Activated T-cell treated with anti-CD3 and anti-CD28 coated beads for 24 hours (primary cell): ENCODE measurements around the gene B4GALNT3.

Source experiments
- DNase-seq: peaks from one replicate; pipeline ENCODE4 v3.0.0-alpha.2; 2020; ENCODE audit warnings: low read depth

Gene B4GALNT3

DNA sequence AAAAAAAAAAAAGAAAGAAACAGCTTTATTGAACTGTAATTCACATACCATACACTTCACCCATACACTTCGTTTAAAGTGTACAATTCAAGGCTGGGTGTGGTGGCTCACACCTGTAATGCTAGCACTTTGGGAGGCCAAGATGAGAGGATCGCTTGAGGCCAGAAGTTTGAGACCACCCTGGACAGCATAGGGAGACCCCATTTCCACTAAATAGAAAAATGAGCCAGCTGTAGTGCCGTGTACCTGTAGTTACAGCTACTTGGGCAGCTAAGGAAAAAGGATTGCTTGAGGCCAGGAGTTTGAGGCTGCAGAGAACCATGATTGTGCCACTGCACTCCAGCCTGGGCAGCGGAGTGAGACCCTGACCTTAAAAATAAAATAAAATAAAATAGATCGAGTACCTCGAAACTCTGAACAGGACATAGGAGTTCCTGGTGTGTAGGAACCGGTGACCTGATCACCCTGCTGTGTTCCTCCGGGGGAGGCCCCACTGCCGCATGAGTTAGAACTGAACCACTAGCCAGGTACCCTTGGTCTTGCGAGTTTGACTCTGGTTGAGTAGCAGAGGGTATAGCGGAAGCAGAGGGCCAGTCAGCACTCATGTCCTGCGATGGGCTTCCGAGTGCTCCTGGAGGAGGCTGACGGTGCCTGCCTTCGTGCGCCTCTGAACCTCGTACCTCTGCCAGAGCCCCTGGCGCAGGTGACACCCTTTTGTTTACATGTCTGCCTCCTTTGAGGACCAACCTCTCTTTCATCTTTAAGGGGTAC lies 80.0 kb downstream of the B4GALNT3 start:
- no peak for DNase-seq

DNA sequence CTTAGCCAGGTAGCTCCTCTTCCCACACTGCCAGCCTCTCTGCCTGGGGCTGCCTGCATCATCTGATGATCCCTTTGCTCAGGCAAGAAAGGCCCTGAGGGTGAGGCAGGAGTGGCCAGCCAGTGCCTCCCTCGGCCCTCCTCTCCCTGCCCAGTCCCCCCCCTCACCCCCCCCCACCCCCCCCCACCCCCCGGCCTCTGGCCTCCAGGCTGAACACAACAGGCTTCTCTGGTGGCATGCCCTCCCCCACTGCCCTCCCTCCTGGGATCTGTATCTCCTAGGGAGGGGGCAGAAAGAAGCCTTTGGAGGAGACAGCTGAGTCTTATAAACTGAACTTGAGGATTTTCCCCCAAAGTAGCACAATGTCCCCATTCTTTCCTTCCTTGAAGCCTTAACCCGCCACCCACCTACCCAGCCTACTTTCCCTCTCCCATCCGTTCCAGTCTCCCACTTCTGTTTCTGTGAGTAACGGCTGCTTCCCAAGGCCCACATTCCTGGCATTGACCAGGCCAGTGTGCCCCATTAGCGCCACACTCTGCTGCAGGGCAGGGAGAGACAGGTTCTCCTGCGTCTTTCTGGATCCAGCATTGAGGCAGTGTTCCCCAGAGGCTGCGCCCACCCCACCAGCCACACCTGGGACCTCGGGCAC lies 82.1 kb downstream of the B4GALNT3 start:
- no peak for DNase-seq

DNA sequence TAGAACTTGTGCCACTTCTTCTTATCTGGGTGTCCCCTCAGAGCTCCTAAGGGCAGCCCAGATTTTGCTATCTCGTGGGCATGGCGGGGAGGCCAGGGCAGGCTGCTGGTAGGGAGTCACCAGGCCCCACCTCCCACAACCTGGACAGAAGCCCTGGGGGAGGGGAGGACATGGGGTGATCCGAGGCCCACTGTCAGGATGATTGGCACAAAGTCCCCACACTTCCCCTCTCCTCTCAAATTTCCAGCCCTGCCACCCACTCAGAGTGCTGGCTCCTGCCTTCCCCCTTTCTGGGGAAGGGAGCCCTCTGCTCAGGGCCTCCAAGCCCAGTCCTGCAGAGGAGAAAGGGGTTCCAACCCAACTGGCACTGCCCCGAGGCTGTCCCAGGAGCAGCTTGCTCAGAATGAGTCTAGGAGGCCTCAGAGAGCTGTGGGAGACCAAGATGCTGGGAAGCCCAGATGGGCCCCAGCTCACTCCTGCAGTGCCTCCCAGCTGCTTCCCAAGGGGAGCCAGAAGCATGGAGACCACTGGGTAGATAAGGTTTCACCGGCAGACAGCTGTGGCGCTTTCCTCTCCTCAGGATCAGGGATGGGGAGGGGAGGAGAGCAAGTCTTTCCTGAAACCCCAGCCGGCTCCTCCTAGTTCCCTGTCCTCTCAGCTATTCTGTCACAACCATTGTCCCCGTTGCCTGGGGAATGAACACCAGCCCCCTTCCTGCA lies 82.8 kb downstream of the B4GALNT3 start:
- DNase-seq: no peak

DNA sequence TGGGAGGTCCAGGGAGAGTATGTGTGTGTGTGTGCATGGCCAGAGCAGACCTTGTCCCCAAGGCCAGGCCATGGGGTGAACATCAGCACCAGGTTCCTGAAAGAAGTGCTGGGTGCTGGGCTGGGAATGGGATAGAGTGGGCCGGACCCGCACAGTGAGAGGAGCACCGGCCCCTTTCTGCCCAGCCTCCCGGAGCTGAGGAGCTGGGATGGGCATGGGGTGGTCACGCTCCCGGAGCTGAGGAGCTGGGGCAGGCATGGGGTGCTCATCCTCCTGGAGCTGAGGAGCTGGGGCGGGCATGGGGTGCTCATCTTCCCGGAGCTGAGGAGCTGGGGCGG lies 83.3 kb downstream of the B4GALNT3 start:
- no peak for DNase-seq

DNA sequence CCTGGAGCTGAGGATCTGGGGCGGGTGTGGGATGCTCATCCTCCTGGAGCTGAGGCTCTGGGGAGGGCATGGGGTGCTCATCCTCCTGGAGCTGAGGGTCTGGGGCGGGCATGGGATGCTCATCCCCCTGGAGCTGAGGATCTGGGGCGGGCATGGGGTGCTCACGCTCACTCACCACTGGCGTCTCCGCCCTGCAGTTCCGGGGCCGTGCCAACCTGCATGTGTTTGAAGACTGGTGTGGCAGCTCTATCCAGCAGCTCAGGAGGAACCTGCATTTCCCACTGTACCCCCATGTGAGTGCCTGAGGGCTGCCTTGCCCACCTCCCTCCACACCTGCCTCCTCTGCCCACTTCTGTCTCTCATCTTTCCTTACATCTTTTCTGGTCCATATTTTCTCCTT lies 84.4 kb downstream of the B4GALNT3 start:
- no peak for DNase-seq

DNA sequence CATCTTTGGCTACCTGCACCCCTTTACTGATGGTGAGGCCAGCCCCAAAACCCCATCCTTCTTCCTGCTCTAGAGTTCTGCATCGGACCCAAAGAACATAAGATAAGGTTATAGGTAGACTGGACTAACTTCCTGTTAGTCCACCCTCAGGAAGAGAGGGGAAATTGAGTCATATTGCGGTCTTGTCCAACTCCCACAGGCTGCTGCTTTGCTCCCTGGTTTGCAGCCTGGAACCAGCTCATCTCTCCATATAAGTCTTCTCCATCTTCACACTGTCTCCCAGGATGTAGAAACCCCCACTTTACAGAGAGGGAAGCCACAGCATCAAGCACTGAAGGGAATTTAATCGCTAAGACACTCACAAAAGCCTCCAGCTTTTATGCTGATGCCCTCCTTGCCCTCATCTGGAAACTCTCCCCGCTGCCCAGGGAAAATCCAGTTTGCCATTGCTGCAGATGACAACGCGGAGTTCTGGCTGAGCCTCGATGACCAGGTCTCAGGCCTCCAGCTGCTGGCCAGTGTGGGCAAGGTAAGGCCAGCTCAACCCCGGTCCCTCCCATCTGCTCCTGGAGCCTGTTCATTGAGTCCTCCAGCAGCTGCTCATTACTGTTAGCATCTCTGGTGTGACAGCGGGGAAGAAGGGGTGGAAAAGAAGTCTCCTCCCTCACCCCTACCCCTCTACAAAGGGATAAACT lies 85.3 kb downstream of the B4GALNT3 start:
- no peak for DNase-seq

DNA sequence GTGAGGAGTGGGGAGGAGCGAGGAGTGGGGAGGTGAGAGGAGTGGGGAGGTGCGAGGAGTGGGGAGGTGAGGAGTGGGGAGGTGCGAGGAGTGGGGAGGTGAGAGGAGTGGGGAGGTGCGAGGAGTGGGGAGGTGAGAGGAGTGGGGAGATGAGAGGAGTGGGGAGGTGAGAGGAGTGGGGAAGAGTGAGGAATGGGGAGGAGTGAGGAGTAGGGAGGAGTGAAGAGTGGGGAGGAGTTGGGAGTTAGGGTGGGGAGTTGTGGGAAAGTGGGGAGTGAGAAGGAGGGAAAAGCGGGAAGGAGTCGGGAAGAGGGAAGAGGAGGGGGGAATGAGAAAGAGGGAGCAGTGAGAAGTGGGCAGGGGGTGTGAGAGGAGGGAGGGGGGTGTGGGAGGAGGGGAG lies 86.1 kb downstream of the B4GALNT3 start:
- DNase-seq: no peak

DNA sequence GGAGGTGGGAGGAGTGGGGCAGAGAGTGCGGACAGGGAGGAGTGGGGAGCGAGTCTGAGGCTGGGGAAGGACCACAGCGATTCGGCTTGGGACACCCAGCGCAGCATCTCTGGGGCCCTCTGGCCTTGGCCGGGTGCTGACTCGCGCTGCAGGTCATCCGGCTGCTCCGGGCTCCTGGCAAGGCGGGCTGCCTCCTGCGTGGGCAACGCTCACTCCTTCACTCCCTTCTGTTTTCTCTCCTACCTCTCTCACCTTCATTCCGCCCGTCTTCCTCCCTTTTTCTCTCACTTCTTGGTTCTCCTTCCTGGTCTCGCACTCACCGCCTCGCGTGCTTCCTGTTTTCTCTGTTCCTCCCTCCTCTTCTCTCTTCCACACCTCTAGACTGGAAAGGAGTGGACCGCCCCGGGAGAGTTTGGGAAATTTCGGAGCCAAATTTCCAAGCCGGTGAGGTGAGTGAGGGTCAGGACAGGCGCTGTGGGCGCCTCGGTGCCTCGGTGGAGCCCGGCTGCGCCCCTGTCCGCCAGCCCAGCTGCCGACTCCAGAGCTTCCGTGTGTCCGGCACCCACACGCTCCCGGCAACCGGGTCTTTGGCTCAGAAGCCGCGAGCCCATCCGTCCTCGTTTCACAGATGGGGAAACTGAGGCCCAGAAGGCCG lies 86.7 kb downstream of the B4GALNT3 start:
- no peak for DNase-seq

DNA sequence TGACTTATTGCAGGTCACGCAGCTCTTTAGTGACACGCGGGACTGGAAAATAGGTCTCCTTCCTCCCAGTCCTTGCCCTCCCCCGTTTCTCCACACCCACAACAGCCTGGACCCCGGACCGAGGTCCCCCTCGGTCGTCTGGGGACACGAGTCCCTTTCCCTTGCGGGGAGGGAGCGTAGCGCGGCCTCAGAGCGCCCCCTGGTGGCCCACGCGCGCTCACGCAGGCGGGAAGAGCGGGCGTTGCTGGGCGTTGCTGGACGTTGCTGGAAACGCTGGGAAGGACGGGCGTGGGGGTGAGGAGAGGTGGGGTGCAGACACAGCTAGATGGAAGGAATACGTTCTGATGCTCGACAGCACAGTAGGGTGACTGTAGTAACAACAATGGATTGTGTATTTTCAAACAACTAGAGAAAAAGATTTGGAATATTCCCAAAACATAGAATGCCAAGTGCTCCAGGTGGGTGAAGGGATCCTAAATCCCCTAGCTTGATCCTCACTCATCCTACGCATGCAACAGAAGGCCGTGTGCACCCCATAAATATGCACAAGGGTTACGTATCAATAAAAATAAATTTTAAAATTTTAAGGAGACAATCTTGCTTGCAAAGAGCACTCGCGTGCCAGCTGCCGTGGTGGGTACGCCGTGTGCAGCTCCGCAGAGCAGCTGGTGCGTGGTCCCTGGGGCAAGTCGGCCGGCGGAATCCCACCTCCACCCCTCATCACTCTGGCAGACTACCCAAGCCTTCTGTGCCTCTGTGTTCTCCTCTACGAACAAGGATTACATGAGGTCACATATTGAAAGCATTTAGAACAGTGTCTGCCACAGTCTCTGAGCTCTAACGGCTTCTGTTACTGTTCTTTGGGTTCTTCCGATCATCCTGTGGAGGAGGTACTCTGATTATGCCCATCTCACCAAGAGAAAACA lies 87.4 kb downstream of the B4GALNT3 start:
- DNase-seq: peak; percentile 69

DNA sequence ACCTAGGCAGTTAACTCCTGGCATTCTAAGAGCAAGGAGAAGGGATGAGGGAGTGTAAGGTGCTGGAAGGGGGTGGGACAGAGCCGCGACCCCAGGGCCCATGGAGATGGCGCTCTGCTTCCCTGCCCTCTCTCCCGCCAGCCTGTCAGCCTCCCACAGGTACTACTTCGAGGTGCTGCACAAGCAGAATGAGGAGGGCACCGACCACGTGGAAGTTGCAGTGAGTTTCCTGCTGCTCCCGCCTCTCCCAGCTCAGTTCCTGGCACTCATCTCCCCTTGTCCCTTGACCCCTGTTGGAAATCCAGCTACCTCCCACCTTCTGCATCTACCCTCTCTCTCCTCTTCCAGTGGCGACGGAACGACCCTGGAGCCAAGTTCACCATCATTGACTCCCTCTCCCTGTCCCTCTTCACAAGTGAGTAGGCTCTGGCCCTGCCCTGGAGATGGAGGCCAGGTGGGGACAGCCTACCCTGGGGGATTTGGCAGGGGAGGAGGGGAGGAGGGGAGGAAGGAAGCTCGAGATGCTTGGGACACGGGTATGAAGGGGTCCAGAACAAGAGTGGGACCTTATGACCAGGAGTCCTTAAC lies 88.2 kb downstream of the B4GALNT3 start:
- no peak for DNase-seq

DNA sequence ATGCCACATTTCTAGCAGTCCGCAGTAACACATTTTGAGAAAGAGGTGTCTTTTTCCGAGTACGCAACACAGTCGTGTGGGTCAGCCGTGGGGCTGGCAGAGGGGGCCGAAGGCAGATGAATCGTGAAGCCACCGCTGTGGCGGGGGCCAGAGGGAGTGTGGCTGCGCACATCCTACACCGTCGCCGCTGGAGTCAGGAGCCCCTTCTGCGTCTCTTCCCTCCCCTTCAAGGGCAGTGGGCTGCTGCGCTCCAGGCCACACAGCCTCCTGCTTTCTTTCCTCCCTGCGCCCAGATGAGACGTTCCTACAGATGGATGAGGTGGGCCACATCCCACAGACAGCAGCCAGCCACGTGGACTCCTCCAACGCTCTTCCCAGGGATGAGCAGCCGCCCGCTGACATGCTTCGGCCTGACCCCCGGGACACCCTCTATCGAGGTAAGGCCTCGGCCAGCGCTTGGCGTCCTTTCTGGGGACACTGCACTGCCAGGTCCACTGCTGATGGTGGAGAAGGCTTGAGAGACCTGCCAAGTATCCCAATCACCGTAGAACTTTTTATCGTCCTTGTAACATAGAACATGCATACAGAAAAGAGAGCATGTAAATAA lies 89.8 kb downstream of the B4GALNT3 start:
- no peak for DNase-seq

DNA sequence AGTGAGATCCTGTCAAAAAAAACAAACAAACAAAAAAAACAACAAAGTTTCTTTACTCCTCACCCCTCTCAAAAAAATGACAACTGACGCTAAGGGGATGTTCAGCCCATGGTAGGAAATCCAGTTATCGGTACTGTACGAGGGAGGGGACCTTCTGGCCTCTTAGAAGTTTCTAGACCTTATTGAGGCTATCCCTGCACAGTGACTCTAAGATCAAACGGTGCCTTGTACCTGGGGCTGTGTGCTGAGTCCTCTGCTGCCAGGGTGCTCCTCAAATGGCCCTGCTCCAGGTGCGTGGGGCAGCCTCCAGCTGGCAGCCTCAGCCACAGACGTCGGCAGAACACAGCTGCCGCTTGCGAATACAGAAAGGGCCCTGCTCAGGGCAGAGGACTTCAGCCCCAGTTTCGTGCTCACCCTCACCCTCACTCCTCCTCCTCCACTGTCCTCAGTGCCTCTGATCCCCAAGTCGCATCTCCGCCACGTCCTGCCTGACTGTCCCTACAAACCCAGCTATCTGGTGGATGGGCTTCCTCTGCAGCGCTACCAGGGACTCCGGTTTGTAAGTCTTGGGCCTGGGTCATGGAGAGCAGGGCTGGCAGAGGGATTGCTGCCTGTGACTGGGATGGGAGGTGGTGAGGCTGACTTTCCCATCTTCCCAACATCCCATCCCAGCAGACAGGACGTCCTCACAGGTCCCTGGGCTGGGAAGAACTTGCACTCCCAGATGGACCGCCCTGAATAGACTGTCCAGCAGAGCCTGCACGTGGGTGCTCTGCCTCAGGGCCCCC lies 90.9 kb downstream of the B4GALNT3 start:
- no peak for DNase-seq

DNA sequence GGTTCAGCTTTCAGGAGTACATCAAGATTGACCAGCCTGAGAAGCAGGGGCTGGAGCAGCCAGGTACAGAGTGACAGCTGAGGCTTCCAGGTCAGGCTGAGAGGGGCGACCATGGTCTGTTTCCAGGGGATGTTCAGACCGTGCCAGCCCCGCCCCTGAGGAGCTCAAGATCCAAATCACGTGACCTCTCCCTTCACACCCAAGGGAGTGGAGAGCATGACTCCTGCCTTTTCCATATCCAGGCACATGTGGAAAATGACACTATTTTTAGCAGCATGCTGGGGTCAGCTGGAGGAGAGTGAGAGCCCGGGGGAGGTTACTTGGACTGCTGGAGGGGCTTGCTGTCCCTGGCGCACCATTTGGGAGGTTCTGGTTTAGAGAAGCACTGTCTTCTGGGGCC lies 92.7 kb downstream of the B4GALNT3 start:
- no peak for DNase-seq

DNA sequence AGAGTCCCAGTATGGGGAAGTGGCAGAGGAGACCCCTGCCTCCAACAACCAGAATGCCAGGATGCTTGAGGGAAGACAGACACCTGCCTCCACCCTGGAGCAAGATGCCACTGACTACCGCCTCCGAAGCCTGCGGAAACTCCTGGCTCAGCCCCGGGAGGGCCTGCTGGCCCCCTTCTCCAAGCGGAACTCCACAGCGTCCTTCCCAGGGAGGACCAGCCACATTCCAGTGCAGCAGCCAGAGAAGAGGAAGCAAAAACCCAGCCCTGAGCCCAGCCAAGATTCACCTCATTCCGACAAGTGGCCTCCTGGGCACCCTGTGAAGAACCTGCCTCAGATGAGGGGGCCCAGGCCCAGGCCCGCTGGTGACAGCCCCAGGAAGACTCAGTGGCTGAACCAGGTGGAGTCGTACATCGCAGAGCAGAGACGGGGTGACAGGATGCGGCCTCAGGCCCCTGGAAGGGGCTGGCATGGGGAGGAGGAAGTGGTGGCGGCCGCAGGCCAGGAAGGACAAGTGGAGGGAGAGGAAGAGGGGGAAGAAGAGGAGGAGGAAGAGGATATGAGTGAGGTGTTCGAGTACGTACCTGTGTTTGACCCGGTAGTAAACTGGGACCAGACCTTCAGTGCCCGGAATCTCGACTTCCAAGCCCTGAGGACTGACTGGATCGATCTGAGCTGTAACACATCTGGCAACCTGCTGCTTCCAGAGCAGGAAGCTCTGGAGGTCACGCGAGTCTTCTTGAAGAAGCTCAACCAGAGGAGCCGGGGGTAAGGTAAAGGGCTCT lies 93.7 kb downstream of the B4GALNT3 start:
- DNase-seq: no peak

DNA sequence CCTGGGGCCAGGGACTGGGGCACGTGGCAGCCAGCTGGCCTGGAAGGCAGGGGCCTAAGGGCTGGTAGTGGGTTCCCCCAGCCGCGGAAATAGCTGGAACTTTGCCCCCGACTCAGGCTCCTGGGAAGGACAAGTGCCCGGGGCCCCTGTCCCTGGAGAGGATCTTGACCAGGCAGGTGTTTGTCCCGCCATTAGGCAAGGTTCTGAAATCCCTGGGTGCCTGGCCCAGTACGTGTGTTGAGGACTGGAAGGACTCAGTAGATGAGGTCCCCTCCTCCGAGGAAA lies 94.2 kb downstream of the B4GALNT3 start:
- no peak for DNase-seq

DNA sequence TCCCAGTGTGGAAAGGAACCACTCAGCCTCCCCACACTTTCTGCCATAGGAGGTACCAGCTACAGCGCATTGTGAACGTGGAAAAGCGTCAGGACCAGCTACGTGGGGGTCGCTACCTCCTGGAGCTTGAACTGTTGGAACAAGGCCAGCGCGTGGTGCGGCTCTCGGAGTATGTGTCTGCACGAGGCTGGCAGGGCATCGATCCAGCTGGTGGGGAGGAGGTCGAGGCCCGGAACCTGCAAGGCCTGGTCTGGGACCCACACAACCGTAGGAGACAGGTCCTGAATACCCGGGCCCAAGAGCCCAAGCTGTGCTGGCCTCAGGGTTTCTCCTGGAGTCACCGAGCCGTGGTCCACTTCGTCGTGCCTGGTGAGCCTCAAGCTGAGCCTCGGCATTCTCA lies 96.8 kb downstream of the B4GALNT3 start:
- DNase-seq: no peak

DNA sequence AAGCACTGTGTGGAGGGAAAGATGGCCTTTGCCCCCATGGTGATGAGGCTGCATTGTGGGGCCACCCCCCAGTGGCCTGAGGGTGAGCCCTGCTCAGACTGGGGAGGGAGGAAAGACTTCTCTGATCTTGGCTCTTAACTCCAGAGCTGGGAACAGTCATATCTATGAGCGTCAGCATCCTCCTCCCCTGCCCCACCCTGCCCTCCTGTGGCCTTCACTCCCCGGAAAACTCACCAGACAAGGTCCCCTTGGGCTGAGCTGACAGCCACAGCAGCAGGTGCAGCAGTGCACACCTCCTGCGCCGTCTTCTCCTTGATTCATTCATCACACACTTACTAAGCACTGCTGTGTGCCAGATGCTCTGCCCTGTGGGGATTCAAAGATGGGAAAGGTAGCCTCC lies 98.8 kb downstream of the B4GALNT3 start:
- no peak for DNase-seq

DNA sequence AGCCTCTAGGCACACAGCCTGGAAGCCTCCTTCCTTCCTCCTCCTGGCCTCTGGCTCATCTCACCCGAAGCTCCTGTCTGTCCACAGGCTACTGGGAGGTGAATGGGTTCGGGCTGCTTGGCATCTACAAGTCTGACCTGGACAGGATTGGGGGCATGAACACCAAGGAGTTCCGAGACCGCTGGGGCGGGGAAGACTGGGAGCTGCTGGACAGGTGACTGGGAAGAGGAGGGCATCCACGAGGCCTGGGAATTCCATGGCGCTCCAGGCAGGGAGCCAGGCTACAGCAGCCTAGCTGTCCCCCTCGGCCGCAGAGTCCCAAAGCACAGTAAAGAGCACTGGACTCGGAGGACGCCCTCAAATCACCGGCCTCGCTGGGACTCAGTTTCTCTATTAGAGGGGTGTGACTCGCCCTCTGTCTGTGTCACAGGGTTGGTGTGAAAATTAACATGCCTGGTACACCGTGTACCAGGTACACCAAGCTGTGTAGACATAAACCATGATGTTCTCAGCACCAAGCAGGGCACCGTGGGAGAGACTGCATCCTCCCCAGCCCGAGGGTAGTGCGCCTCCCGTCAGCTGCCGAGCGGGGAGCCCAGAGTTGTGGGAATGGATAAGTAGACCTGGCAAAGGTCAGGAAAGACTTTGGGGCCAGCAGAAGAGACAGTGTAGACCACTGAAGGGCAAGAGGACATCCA lies 99.6 kb downstream of the B4GALNT3 start:
- DNase-seq: no peak
